ENCODE results near the gene LGR6.

DNA sequence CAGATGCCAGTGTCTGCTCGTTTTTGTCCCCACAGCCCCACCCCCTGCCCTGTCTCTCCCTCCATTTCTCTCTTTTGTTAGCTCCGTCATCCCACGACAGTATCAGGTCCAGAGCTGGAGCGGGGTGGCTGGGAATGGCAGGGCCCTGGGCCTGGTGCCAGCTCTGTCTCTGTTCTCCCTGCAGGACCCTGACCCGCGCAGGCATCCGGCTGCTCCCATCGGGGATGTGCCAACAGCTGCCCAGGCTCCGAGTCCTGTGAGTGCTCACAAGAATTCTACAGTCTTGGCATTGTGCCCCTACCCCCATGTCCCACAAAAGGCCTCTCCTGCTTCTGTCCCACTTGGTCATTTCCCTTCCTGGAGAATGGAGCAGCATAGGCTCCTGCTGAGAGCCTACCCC is 110.8 kb downstream of the LGR6 start:
- TF ChIP-seq ZNF274 (IDR thresholded peaks at IDR 0.05; ENCODE audit: low read depth, low read length) = no peak
- no peak for TF ChIP-seq YY1 (IDR thresholded peaks at IDR 0.05; ENCODE audit: insufficient read depth, insufficient read length)
- TF ChIP-seq SUZ12 (IDR thresholded peaks at IDR 0.05; ENCODE audit: extremely low read depth, insufficient read depth, insufficient read length) = no peak

Data from NT2/D1 (cell line).